GM12878 (cell line): Measurements from ENCODE around the gene MRPL57. TPM values are rescaled to one million over a fixed set of nuclear protein-coding genes. Genes with fewer than 3 reads are reported as not detected.

Source experiments
- ATAC-seq: fragments of 200-7000 bp; cut with Tn5 transposase; 3 replicates; pipeline ENCODE4 v1.9.1; 2020; ENCODE audit warnings: mild to moderate bottlenecking, moderate library complexity
- BruUV-seq: library from RNA; stranded (reverse); fragments of 400-500 nt; replicated peaks from 2 replicates; lab custom pipeline; 2021; lab: Mats Ljungman, UMichigan
- CTCF ChIA-PET: fragments of 300-600 bp; sonication (Branson Sonifier 250); formaldehyde crosslinking; extraction: SDS; loops from one replicate; lab custom pipeline; 2021; ENCODE audit warnings: inconsistent platforms; lab: Yijun Ruan, JAX
- POLR2A ChIA-PET: fragments of 350-600 bp; formaldehyde crosslinking; extraction: SDS; loops from one replicate; lab custom pipeline; 2021; ENCODE audit warnings: inconsistent platforms; lab: Charles Lee
- RAD21 ChIA-PET: fragments of 300-600 bp; sonication (Branson Sonifier 250); formaldehyde crosslinking; loops from one replicate; lab custom pipeline; 2023; ENCODE audit warnings: antibody characterized with exemption; ENCODE audit not compliant: unreplicated experiment; lab: Charles Lee
- SMC1A ChIA-PET: fragments of 300-600 bp; sonication (Branson Sonifier 250); formaldehyde crosslinking; loops from one replicate; lab custom pipeline; 2023; ENCODE audit not compliant: unreplicated experiment, uncharacterized antibody; lab: Charles Lee
- DNase-seq: peaks from one replicate; pipeline ENCODE4 v3.0.0-alpha.2; 2011; ENCODE audit warnings: low read depth, low spot score
- FAIRE-seq: peaks from 3 replicates; lab custom pipeline; 2011; peaks lifted over from hg19 to GRCh38; lab: Jason Lieb, UNC
- H2AFZ ChIP-seq: 2 replicates; pipeline ENCODE4 v1.6.0; 2011; ENCODE audit warnings: low read depth, low read length, control low read depth; ENCODE audit not compliant: control insufficient read depth
- H3K27ac ChIP-seq: 2 replicates; pipeline ENCODE4 v1.5.1; 2011; ENCODE audit warnings: control low read depth; ENCODE audit not compliant: control insufficient read depth, insufficient read depth
- H3K27me3 ChIP-seq, 2 experiments: replicated peaks in 1 of 2; 2 replicates each; pipeline versions ENCODE4 v1.6.0 to v1.6.1; 2011; ENCODE audit warnings: low read length in 1 of 2; ENCODE audit not compliant: control insufficient read depth in 2 of 2, insufficient read depth in 2 of 2
- H3K36me3 ChIP-seq, 2 experiments: 2 replicates each; pipeline ENCODE4 v1.5.1; 2011; ENCODE audit warnings: low read length in 1 of 2; ENCODE audit not compliant: control insufficient read depth in 2 of 2, insufficient read depth in 2 of 2
- H3K4me1 ChIP-seq: 2 replicates; pipeline ENCODE4 v1.6.1; 2011; ENCODE audit warnings: mild to moderate bottlenecking, low read length, moderate library complexity, mixed read lengths; ENCODE audit not compliant: control insufficient read depth, insufficient read depth
- H3K4me2 ChIP-seq: 2 replicates; pipeline ENCODE4 v1.6.0; 2011; ENCODE audit warnings: control low read depth; ENCODE audit not compliant: control insufficient read depth, insufficient read depth
- H3K4me3 ChIP-seq: fragments of 200-600 bp; sonication (generic); 2 replicates; pipeline ENCODE4 v1.5.1; 2016
- H3K79me2 ChIP-seq: 2 replicates; pipeline ENCODE4 v1.6.0; 2011; ENCODE audit warnings: low read length; ENCODE audit not compliant: control insufficient read depth, insufficient read depth
- H3K9ac ChIP-seq: 2 replicates; pipeline ENCODE4 v1.8.0; 2011; ENCODE audit warnings: low read length, control low read depth, mixed read lengths; ENCODE audit not compliant: control insufficient read depth, insufficient read depth
- H3K9me3 ChIP-seq: replicated peaks from 3 replicates; pipeline ENCODE4 v1.5.1; 2011; ENCODE audit warnings: mild to moderate bottlenecking, low read length; ENCODE audit not compliant: control insufficient read depth, insufficient read depth
- H4K20me1 ChIP-seq: 2 replicates; pipeline ENCODE4 v1.6.0; 2011; ENCODE audit not compliant: control insufficient read depth, insufficient read depth
- ATF3 ChIP-seq: IDR thresholded peaks from 2 replicates; pipeline ENCODE4 v1.6.1; 2011; ENCODE audit warnings: low read depth, mild to moderate bottlenecking, low read length, moderate library complexity, borderline replicate concordance; ENCODE audit errors: extremely low read depth
- CREB1 ChIP-seq: IDR thresholded peaks from 2 replicates; pipeline ENCODE4 v1.6.1; 2012; ENCODE audit warnings: low read depth, mild to moderate bottlenecking, inconsistent platforms
- CUX1 ChIP-seq: IDR thresholded peaks from 2 replicates; pipeline ENCODE4 v1.6.1; 2012; ENCODE audit warnings: improper control_type of control experiment, low read depth, low read length; ENCODE audit not compliant: insufficient replicate concordance
- E2F8 ChIP-seq: fragments of 450-650 bp; IDR thresholded peaks from 2 replicates; pipeline ENCODE4 v1.6.1; 2018; ENCODE audit warnings: mild to moderate bottlenecking, low read depth, moderate library complexity; ENCODE audit not compliant: partially characterized antibody
- IRF3 ChIP-seq: fragments of 450-650 bp; IDR thresholded peaks from 2 replicates; pipeline ENCODE4 v1.6.1; 2014; ENCODE audit warnings: mild to moderate bottlenecking
- MTA3 ChIP-seq: IDR thresholded peaks from 2 replicates; pipeline ENCODE4 v1.6.1; 2012; ENCODE audit warnings: low read length, inconsistent platforms, borderline replicate concordance
- MYC ChIP-seq: IDR thresholded peaks from 2 replicates; pipeline ENCODE4 v1.6.1; 2011; ENCODE audit warnings: mild to moderate bottlenecking, low read length, moderate library complexity, inconsistent platforms; ENCODE audit not compliant: insufficient read depth, insufficient replicate concordance, insufficient read length, severe bottlenecking
- NR2C1 ChIP-seq: fragments of 450-650 bp; IDR thresholded peaks from 2 replicates; pipeline ENCODE4 v1.6.1; 2017; ENCODE audit warnings: antibody characterized with exemption, mild to moderate bottlenecking, moderate library complexity
- PBX3 ChIP-seq: IDR thresholded peaks from 2 replicates; pipeline ENCODE4 v1.6.1; 2011; ENCODE audit warnings: mild to moderate bottlenecking, low read depth, low read length, moderate library complexity; ENCODE audit not compliant: insufficient replicate concordance
- POLR2AphosphoS5 ChIP-seq: IDR thresholded peaks from 2 replicates; pipeline ENCODE4 v1.6.1; 2011; ENCODE audit warnings: mild to moderate bottlenecking, low read length, inconsistent platforms
- SRF ChIP-seq, 2 experiments: IDR thresholded peaks; 2 replicates each; pipeline ENCODE4 v1.6.1; 2011; ENCODE audit warnings: low read depth in 2 of 2, low read length in 2 of 2, mild to moderate bottlenecking in 1 of 2, moderate library complexity in 1 of 2
- ZNF384 ChIP-seq: IDR thresholded peaks from 2 replicates; pipeline ENCODE4 v1.6.1; 2012; ENCODE audit warnings: low read depth, mild to moderate bottlenecking, low read length, improper control_type of control experiment, borderline replicate concordance
- WGBS: methylation state at CpG from one replicate; pipeline ENCODE4 v1.1.6; 2016; ENCODE audit warnings: low lambda C conversion rate; ENCODE audit not compliant: insufficient replicate concordance, insufficient coverage; ENCODE audit errors: missing lambda C conversion rate; 5-methylcytosine and 5-hydroxymethylcytosine counted together
- in situ Hi-C: fragments of 300-500 bp; cut with MboI; formaldehyde crosslinking; loops from 9 replicates; pipeline ENCODE4 v1.14.3; 2018; ENCODE audit warnings: mixed read lengths
- intact Hi-C: fragments of 100-400 bp; cut with micrococcal nuclease; formaldehyde crosslinking; loops from one replicate; pipeline ENCODE4 v1.14.2; 2022; ENCODE audit not compliant: unreplicated experiment
- polyA plus RNA-seq, 11 experiments: library from polyadenylated mRNA; depleted of rRNA in 4 of 11; unstranded in 6 of 11; stranded (reverse) in 5 of 11; fragments of >200 nt; fragmentation: Nextera tagmentation in 4 of 11; fragmentation: Illumina TruSeq in 1 of 11; extraction: Ambion mirVana in 4 of 11; extraction: Trizol in 1 of 11; gene quantifications; 1 replicate in 1 of 11; 2 replicates in 10 of 11; pipeline versions ENCODE4 v1.2.1 to v1.2.3, GENCODE V29; 2011 to 2016; ENCODE audit warnings: inconsistent platforms in 2 of 11, missing spikeins in 2 of 11, low read depth in 1 of 11
- total RNA-seq, 4 experiments: library from RNA; depleted of rRNA in 3 of 4; stranded (reverse); fragments of >200 nt in 3 of 4; fragmentation: Illumina TruSeq in 1 of 4; extraction: Trizol in 1 of 4; gene quantifications; 2 replicates each; pipeline versions ENCODE4 v1.2.1 to v1.2.3, GENCODE V29; 2013 to 2021

Gene MRPL57
- total and polyA plus RNA-seq, 10 of the 15 experiments (the other 5 are each of a cell fraction or from before 2014, with no cell fraction given): 10.5 to 90.6 (median 25.9) TPM

GRCh38 chr13:21216332-21216731 is 39.9 kb downstream of the MRPL57 start:
- BruUV-seq: no TSS peak
- intact Hi-C loops: no loop called here
- CTCF ChIA-PET: no interaction called here
- no peak overlapping the region for H3K27ac ChIP-seq
- H2AFZ ChIP-seq: no peak overlapping the region
- H3K4me1 ChIP-seq: peaks cover 16% of the 10 kb centered on the region
- H3K27me3 ChIP-seq: peaks cover 0 to 6% of the 10 kb centered on the region in 2 experiments; a peak in 2 of 4 replicates
- FAIRE-seq (no peak), ATAC-seq (no peak), DNase-seq (no peak)
- H3K36me3 ChIP-seq: no peaks in the 10 kb centered on the region
- WGBS: 81% methylated on average over 12 of the region's 13 CpGs
- no peak overlapping the region for H3K9ac ChIP-seq
- SMC1A ChIA-PET: no interaction called here
- H3K4me2 ChIP-seq: no peak overlapping the region
- in situ Hi-C loops: no loop called here
- RAD21 ChIA-PET: no interaction called here
- peaks cover 4% of the 10 kb centered on the region; the same call in 1 of the 3 replicates for H3K9me3 ChIP-seq
- no peak overlapping the region for H3K4me3 ChIP-seq
- H3K79me2 ChIP-seq: no peaks in the 10 kb centered on the region
- POLR2A ChIA-PET: no interaction called here
- no peaks in the 10 kb centered on the region for H4K20me1 ChIP-seq
- TF ChIP-seq ATF3: no peak
- no peak for TF ChIP-seq ZNF384
- TF ChIP-seq E2F8: no peak
- TF ChIP-seq CUX1: no peak
- no peak for TF ChIP-seq MYC
- TF ChIP-seq CREB1: no peak
- TF ChIP-seq IRF3: no peak
- TF ChIP-seq PBX3: no peak
- TF ChIP-seq POLR2AphosphoS5: no peak
- no peak for TF ChIP-seq SRF (IDR thresholded peaks at IDR 0.05; ENCODE audit: low read depth in 2 of 2, low read length in 2 of 2)
- TF ChIP-seq NR2C1: no peak
- no peak for TF ChIP-seq MTA3
